SK-N-SH (cell line): Measurements from ENCODE around the gene SNED1. TPM values are rescaled to one million over a fixed set of nuclear protein-coding genes. Genes with fewer than 3 reads are reported as not detected.

Source experiments
- CTCF ChIA-PET: fragments of 300-600, 350-600 bp; formaldehyde crosslinking; extraction: SDS; loops from one replicate; lab custom pipeline; 2021; lab: Yijun Ruan, JAX
- POLR2A ChIA-PET: fragments of 350-600 bp; sonication (Branson Sonifier 250); formaldehyde crosslinking; extraction: SDS; loops from one replicate; lab custom pipeline; 2020; ENCODE audit warnings: antibody characterized with exemption, inconsistent platforms; lab: Yijun Ruan, JAX
- DNase-seq: peaks from one replicate; pipeline ENCODE4 v3.0.0; 2012
- H2AFZ ChIP-seq: fragments of 200-600 bp; sonication (generic); 2 replicates; pipeline ENCODE4 v1.8.1; 2016; ENCODE audit warnings: antibody characterized with exemption, mild to moderate bottlenecking, low read depth
- H3F3A ChIP-seq: fragments of 200-600 bp; sonication (generic); replicated peaks from 2 replicates; pipeline ENCODE3; 2016; ENCODE audit warnings: antibody characterized with exemption, mild to moderate bottlenecking; ENCODE audit not compliant: insufficient read depth
- H3K27ac ChIP-seq, 2 experiments: fragments of 200-500 bp in 1 of 2; fragments of 200-600 bp in 1 of 2; sonication (Bioruptor generic) in 1 of 2; sonication (generic), shearing (Covaris generic) in 1 of 2; 2 replicates each; pipeline versions ENCODE4 v1.5.1 to v1.6.1; 2014 to 2016; ENCODE audit warnings: low read depth in 2 of 2, inconsistent platforms in 1 of 2, low read length in 1 of 2, mild to moderate bottlenecking in 1 of 2, mixed read lengths in 1 of 2
- H3K27me3 ChIP-seq: fragments of 200-600 bp; sonication (generic), shearing (Covaris generic); 2 replicates; pipeline ENCODE4 v1.6.1; 2016; ENCODE audit warnings: mixed run types; ENCODE audit not compliant: insufficient read depth
- H3K36me3 ChIP-seq, 2 experiments: fragments of 200-500 bp in 1 of 2; fragments of 200-600 bp in 1 of 2; sonication (Bioruptor generic) in 1 of 2; sonication (generic) in 1 of 2; replicated peaks in 1 of 2; 2 replicates each; pipeline versions ENCODE3 to v1.5.1; 2014 to 2016; ENCODE audit warnings: low read length in 1 of 2, mild to moderate bottlenecking in 1 of 2; ENCODE audit not compliant: insufficient read depth in 2 of 2, control insufficient read depth in 1 of 2
- H3K4me1 ChIP-seq, 2 experiments: fragments of 200-500 bp in 1 of 2; fragments of 200-600 bp in 1 of 2; sonication (Bioruptor generic) in 1 of 2; sonication (generic), shearing (Covaris generic) in 1 of 2; 2 replicates each; pipeline versions ENCODE4 v1.5.1 to v1.6.1; 2014 to 2016; ENCODE audit warnings: low read depth in 1 of 2, low read length in 1 of 2, mixed run types in 1 of 2; ENCODE audit not compliant: insufficient read depth in 2 of 2, control insufficient read depth in 1 of 2
- H3K4me2 ChIP-seq: fragments of 200-600 bp; sonication (generic), shearing (Covaris generic); 2 replicates; pipeline ENCODE4 v1.6.1; 2017; ENCODE audit warnings: mixed run types
- H3K4me3 ChIP-seq, 2 experiments: fragments of 200-500 bp in 1 of 2; fragments of 200-600 bp in 1 of 2; sonication (Bioruptor generic) in 1 of 2; sonication (generic), shearing (Covaris generic) in 1 of 2; 2 replicates each; pipeline versions ENCODE4 v1.5.1 to v1.8.1; 2014 to 2016; ENCODE audit warnings: low read depth in 2 of 2, inconsistent platforms in 1 of 2, low read length in 1 of 2, mild to moderate bottlenecking in 1 of 2, mixed read lengths in 1 of 2, moderate library complexity in 1 of 2
- H3K79me2 ChIP-seq: fragments of 200-600 bp; sonication (generic); 2 replicates; pipeline ENCODE4 v1.8.1; 2017; ENCODE audit warnings: mild to moderate bottlenecking; ENCODE audit not compliant: insufficient read depth
- H3K9ac ChIP-seq: fragments of 200-600 bp; sonication (generic); 2 replicates; pipeline ENCODE4 v1.6.1; 2017; ENCODE audit warnings: mixed run types
- H3K9me2 ChIP-seq: fragments of 200-600 bp; sonication (generic); 2 replicates; pipeline ENCODE4 v1.6.1; 2017; ENCODE audit warnings: mixed run types
- H3K9me3 ChIP-seq: fragments of 200-600 bp; sonication (generic); 2 replicates; pipeline ENCODE4 v1.6.1; 2017; ENCODE audit warnings: mixed run types, mild to moderate bottlenecking, moderate library complexity
- H4K20me1 ChIP-seq: fragments of 200-600 bp; sonication (generic); 2 replicates; pipeline ENCODE4 v1.6.1; 2017; ENCODE audit warnings: mild to moderate bottlenecking, mixed run types; ENCODE audit not compliant: insufficient read depth
- EP300 ChIP-seq, 2 experiments: IDR thresholded peaks; 2 replicates each; pipeline versions ENCODE4 v1.4.0 to v1.6.1; 2012; ENCODE audit warnings: borderline replicate concordance in 1 of 2, low read depth in 1 of 2, low read length in 1 of 2
- EZH2phosphoT487 ChIP-seq: fragments of 200-600 bp; sonication (generic); IDR thresholded peaks from 2 replicates; pipeline ENCODE4 v1.6.1; 2017; ENCODE audit warnings: low read depth, mixed run types, mild to moderate bottlenecking, antibody characterized with exemption, moderate library complexity, borderline replicate concordance
- FOSL2 ChIP-seq: IDR thresholded peaks from 2 replicates; pipeline ENCODE4 v1.4.0; 2012; ENCODE audit warnings: low read depth, mild to moderate bottlenecking, moderate library complexity, borderline replicate concordance
- FOXJ3 ChIP-seq: sonication (generic); formaldehyde crosslinking; IDR thresholded peaks from 2 replicates; pipeline ENCODE4 v1.5.1; 2020; ENCODE audit warnings: mild to moderate bottlenecking, missing genetic modification reagents
- POLR2AphosphoS5 ChIP-seq: IDR thresholded peaks from 2 replicates; pipeline ENCODE4 v1.6.1; 2012; ENCODE audit warnings: low read depth, low read length
- RFX5 ChIP-seq: IDR thresholded peaks from 2 replicates; pipeline ENCODE4 v1.6.1; 2012; ENCODE audit warnings: mild to moderate bottlenecking, improper control_type of control experiment, low read length
- SMC3 ChIP-seq: IDR thresholded peaks from 2 replicates; pipeline ENCODE4 v1.6.1; 2012; ENCODE audit warnings: low read depth, low read length, improper control_type of control experiment
- WGBS: methylation state at CpG from one replicate; pipeline ENCODE4 v1.1.6; 2017; ENCODE audit warnings: low lambda C conversion rate; 5-methylcytosine and 5-hydroxymethylcytosine counted together
- polyA plus RNA-seq, 3 experiments: library from polyadenylated mRNA; depleted of rRNA; stranded (reverse); fragments of >200 nt; gene quantifications; 2 replicates each; pipeline ENCODE4 v1.2.3, GENCODE V29; 2012
- TF ChIP-seq, protein P1 (sequence below): fragments of 200-600 bp; sonication (generic); IDR thresholded peaks from 2 replicates; pipeline ENCODE4 v1.6.1; 2017; ENCODE audit warnings: antibody characterized with exemption, mild to moderate bottlenecking, moderate library complexity
- TF ChIP-seq, protein P2 (sequence below): IDR thresholded peaks from 2 replicates; pipeline ENCODE4 v1.4.0; 2012; ENCODE audit warnings: low read depth
- TF ChIP-seq, protein P3 (sequence below): IDR thresholded peaks from 2 replicates; pipeline ENCODE4 v1.4.0; 2012; ENCODE audit warnings: low read depth, borderline replicate concordance
- TF ChIP-seq, protein P4 (sequence below): IDR thresholded peaks from 2 replicates; pipeline ENCODE4; 2012

Gene SNED1
- polyA plus RNA-seq, 1 of the 3 experiments (the other 2 are of a cell fraction), result 0.03 TPM

DNA sequence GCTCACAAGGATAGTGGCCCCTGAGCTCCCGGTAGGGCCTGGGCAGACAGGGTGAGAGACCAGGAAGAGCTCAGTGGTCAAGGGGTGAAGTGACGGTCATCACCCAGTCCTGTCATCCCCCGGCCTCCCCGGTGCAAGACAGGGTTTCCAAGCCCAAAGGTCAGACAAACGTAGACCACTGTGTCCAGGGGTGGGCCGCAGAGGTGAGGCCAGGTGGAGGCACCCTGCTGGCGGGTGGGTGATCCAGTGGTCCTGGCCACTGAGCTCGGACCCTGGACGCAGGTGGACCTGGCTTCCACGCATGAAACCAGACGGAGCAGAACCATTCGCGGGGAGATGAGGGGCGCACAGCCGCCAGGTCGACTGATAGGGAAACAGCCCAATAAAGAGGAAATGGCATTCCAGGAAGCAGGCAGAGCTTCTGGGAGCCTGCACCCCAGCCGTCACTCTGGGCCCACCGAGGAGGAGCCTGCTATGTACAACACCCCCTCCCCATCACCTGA lies 14.4 kb upstream of the SNED1 start:
- ChIA-PET CTCF (interaction anchor here (0.8 to 2.8 kb wide), 22 partner anchors 8 to 317 kb away, joined by 3 to 17 read pairs (median 4); no protein-coding TSS in a partner anchor), POLR2A (no interaction called here)
- Histone ChIP-seq H3K4me1 (peaks cover 0 to 5% of the 10 kb centered on the region in 2 experiments; a peak in 2 of 4 replicates), H3K4me2 (no peak overlapping the region), H4K20me1 (no peaks in the 10 kb centered on the region), H3K9me3 (no peaks in the 10 kb centered on the region), H3K27me3 (no peaks in the 10 kb centered on the region), H3F3A (no peaks in the 10 kb centered on the region), H3K9ac (no peak overlapping the region), H3K9me2 (no peaks in the 10 kb centered on the region), H2AFZ (no peak overlapping the region), H3K4me3 (no peak overlapping the region), H3K79me2 (no peaks in the 10 kb centered on the region), H3K36me3 (no peaks in the 10 kb centered on the region), H3K27ac (no peak overlapping the region)
- DNase-seq, result no peak
- 32% methylated on average over 15 of the region's 18 CpGs for WGBS
- TF ChIP-seq, protein P1, sequence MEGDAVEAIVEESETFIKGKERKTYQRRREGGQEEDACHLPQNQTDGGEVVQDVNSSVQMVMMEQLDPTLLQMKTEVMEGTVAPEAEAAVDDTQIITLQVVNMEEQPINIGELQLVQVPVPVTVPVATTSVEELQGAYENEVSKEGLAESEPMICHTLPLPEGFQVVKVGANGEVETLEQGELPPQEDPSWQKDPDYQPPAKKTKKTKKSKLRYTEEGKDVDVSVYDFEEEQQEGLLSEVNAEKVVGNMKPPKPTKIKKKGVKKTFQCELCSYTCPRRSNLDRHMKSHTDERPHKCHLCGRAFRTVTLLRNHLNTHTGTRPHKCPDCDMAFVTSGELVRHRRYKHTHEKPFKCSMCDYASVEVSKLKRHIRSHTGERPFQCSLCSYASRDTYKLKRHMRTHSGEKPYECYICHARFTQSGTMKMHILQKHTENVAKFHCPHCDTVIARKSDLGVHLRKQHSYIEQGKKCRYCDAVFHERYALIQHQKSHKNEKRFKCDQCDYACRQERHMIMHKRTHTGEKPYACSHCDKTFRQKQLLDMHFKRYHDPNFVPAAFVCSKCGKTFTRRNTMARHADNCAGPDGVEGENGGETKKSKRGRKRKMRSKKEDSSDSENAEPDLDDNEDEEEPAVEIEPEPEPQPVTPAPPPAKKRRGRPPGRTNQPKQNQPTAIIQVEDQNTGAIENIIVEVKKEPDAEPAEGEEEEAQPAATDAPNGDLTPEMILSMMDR, result no peak
- TF ChIP-seq FOSL2 (no peak), POLR2AphosphoS5 (no peak), EP300 (IDR thresholded peaks at IDR 0.05; ENCODE audit: borderline replicate concordance in 1 of 2, low read depth in 1 of 2, low read length in 1 of 2) (no peak), FOXJ3 (CRISPR knock-in tag) (no peak), EZH2phosphoT487 (no peak), RFX5 (no peak), SMC3 (no peak)
- TF ChIP-seq, protein P2, sequence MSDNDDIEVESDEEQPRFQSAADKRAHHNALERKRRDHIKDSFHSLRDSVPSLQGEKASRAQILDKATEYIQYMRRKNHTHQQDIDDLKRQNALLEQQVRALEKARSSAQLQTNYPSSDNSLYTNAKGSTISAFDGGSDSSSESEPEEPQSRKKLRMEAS, result no peak
- TF ChIP-seq, protein P3, sequence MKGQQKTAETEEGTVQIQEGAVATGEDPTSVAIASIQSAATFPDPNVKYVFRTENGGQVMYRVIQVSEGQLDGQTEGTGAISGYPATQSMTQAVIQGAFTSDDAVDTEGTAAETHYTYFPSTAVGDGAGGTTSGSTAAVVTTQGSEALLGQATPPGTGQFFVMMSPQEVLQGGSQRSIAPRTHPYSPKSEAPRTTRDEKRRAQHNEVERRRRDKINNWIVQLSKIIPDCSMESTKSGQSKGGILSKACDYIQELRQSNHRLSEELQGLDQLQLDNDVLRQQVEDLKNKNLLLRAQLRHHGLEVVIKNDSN, result no peak
- TF ChIP-seq, protein P4, sequence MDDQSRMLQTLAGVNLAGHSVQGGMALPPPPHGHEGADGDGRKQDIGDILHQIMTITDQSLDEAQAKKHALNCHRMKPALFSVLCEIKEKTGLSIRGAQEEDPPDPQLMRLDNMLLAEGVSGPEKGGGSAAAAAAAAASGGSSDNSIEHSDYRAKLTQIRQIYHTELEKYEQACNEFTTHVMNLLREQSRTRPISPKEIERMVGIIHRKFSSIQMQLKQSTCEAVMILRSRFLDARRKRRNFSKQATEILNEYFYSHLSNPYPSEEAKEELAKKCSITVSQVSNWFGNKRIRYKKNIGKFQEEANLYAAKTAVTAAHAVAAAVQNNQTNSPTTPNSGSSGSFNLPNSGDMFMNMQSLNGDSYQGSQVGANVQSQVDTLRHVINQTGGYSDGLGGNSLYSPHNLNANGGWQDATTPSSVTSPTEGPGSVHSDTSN, result no peak
